ENCODE measurements around the gene SULF2.

The SULF2 gene

GRCh38 chr20:47724910-47725247 lies 60.4 kb downstream of the SULF2 start:
- TF ChIP-seq CTCF (IDR thresholded peaks at IDR 0.05; ENCODE audit: borderline replicate concordance, insufficient read depth, low read depth, low read length) = no peak
- H3K4me3 ChIP-seq (ENCODE audit: low read depth, low read length) = no peak overlapping the region

GRCh38 chr20:47724396-47724795 lies 60.9 kb downstream of the SULF2 start:
- H3K4me3 ChIP-seq (ENCODE audit: low read depth, low read length) = no peak overlapping the region
- no peak for TF ChIP-seq CTCF (IDR thresholded peaks at IDR 0.05; ENCODE audit: borderline replicate concordance, insufficient read depth, low read depth, low read length)

GRCh38 chr20:47723322-47723721 lies 62.0 kb downstream of the SULF2 start:
- no peak for TF ChIP-seq CTCF (IDR thresholded peaks at IDR 0.05; ENCODE audit: borderline replicate concordance, insufficient read depth, low read depth, low read length)

GRCh38 chr20:47720636-47721427 lies 64.4 kb downstream of the SULF2 start:
- no peak overlapping the region for H3K4me3 ChIP-seq (ENCODE audit: low read depth, low read length)
- no peak for TF ChIP-seq CTCF (IDR thresholded peaks at IDR 0.05; ENCODE audit: borderline replicate concordance, insufficient read depth, low read depth, low read length)

More at GRCh38 chr20:47723322-47723721, 62.0 kb downstream of the SULF2 start:
- H3K4me3 ChIP-seq (ENCODE audit: low read depth, low read length) = no peak overlapping the region

- TF ChIP-seq CTCF (IDR thresholded peaks at IDR 0.05; ENCODE audit: borderline replicate concordance, insufficient read depth, low read depth, low read length) = no peak
- no peak overlapping the region for H3K4me3 ChIP-seq (ENCODE audit: low read depth, low read length)
Observed at GRCh38 chr20:47719625-47720024, 65.7 kb downstream of the SULF2 start.

GRCh38 chr20:47719211-47719610 lies 66.1 kb downstream of the SULF2 start:
- H3K4me3 ChIP-seq (ENCODE audit: low read depth, low read length) = no peak overlapping the region
- TF ChIP-seq CTCF (IDR thresholded peaks at IDR 0.05; ENCODE audit: borderline replicate concordance, insufficient read depth, low read depth, low read length) = no peak

- TF ChIP-seq CTCF (IDR thresholded peaks at IDR 0.05; ENCODE audit: borderline replicate concordance, insufficient read depth, low read depth, low read length) = no peak
- no peak overlapping the region for H3K4me3 ChIP-seq (ENCODE audit: low read depth, low read length)
Observed at GRCh38 chr20:47718398-47718797, 66.9 kb downstream of the SULF2 start.

Measured in GM12875 (cell line).